Neural cell (in vitro differentiated cells): ENCODE data around the gene SPRED1.

Experiments used
- TAF1 ChIP-seq: IDR thresholded peaks from 2 replicates; pipeline ENCODE4 v1.6.1; 2012; ENCODE audit warnings: low read depth
- TF ChIP-seq, protein P1 (sequence below): fragments of 450-650 bp; IDR thresholded peaks from 2 replicates; pipeline ENCODE4 v1.5.1; 2014; ENCODE audit warnings: antibody characterized with exemption, mild to moderate bottlenecking, moderate library complexity; ENCODE audit not compliant: poor library complexity, severe bottlenecking

DNA sequence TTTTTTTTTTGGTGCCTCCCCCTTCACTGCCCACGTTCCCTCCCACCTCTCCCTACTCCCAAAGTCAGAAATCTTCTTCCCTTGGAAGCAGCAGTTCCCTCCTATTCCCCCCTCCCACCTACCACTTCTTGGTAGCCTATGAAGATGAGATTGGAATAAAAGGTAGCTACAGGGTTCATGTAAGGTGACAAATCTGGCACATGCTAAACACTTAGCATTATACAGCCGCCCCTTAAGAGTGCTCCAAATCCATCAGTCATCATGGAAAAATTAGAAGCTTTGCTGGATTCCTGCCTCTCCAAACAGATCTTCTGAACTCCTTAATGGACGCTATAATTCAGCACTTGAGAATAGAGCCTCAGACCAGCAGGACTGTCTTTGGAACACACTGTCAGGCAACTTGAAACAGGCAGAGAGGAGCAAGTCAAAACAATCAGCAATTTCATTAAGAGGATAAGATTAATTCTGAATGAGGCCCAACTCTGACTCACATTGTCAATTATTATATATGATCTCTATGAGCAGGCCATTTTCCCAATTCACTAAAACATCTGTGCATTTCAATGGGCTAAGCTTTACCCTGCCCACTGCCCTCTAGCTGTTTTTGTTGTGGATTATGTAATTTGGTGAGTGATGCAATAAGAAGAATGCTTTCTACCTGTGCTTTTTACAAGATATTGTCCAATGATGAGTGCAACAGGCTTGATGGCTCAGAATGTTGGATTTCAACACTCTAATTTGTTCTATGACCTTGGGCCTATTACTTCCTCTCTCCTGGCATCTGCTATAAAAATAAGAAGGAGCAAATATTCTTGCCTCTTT lies 34.6 kb upstream of the SPRED1 start:
- TF ChIP-seq, protein P1, sequence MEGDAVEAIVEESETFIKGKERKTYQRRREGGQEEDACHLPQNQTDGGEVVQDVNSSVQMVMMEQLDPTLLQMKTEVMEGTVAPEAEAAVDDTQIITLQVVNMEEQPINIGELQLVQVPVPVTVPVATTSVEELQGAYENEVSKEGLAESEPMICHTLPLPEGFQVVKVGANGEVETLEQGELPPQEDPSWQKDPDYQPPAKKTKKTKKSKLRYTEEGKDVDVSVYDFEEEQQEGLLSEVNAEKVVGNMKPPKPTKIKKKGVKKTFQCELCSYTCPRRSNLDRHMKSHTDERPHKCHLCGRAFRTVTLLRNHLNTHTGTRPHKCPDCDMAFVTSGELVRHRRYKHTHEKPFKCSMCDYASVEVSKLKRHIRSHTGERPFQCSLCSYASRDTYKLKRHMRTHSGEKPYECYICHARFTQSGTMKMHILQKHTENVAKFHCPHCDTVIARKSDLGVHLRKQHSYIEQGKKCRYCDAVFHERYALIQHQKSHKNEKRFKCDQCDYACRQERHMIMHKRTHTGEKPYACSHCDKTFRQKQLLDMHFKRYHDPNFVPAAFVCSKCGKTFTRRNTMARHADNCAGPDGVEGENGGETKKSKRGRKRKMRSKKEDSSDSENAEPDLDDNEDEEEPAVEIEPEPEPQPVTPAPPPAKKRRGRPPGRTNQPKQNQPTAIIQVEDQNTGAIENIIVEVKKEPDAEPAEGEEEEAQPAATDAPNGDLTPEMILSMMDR: no peak
- TF ChIP-seq TAF1: no peak
